Measurements from ENCODE around the gene SMIM22.

The SMIM22 gene

GRCh38 chr16:4814542-4815173 lies 19.5 kb downstream of the SMIM22 start:
- DNase-seq (ENCODE audit: low spot score) = no peak

GRCh38 chr16:4820652-4821051 lies 25.5 kb downstream of the SMIM22 start:
- no peak for DNase-seq (ENCODE audit: low spot score)

DNA sequence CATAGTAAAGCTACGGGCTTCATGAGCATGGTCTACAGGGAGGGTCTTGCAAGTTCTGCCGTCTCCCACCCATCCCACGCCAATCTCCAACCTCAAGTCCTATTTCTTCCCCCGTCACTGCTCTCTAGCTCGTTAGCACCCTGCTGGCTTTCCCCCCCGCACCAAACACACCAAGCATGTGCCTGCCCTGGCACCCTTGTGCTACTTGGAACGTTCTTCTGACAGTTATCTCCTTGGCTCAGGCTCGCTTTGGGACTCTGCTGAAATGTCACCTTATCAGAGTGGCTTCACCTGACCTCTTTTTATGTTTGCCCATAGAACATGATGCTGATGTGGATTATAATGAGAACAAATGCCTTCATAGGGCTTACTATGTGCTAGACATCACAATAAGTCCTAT lies 30.0 kb downstream of the SMIM22 start:
- DNase-seq (ENCODE audit: low spot score) = no peak

GRCh38 chr16:4826526-4826925 lies 31.4 kb downstream of the SMIM22 start:
- no peak for DNase-seq (ENCODE audit: low spot score)

DNA sequence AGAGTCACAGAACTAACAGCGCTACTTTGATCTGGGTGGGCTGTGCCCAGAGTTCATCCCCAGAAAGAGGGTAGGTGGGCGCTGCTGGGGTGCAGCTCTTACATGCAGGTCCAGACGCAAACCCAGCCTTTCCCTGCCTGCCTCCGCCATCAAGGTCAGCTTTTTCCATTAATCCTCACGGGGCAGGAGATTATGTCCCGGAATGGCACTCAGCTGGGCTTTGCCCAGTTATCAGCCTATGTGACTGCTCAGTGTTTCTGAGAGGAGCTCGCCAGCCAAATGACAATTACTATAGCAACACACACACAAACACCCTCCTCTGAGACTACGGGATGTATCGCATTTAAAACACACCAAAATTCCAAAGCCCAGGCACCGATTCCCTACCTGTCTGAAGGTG lies 31.8 kb downstream of the SMIM22 start:
- DNase-seq (ENCODE audit: low spot score) = no peak

- DNase-seq (ENCODE audit: low spot score) = no peak
Observed at GRCh38 chr16:4828567-4829321, 33.6 kb downstream of the SMIM22 start.

GRCh38 chr16:4830408-4830807 lies 35.2 kb downstream of the SMIM22 start:
- DNase-seq (ENCODE audit: low spot score) = no peak

GRCh38 chr16:4831616-4832015 lies 36.4 kb downstream of the SMIM22 start:
- no peak for DNase-seq (ENCODE audit: low spot score)

GRCh38 chr16:4832698-4833343 lies 37.7 kb downstream of the SMIM22 start:
- no peak for DNase-seq (ENCODE audit: low spot score)

DNA sequence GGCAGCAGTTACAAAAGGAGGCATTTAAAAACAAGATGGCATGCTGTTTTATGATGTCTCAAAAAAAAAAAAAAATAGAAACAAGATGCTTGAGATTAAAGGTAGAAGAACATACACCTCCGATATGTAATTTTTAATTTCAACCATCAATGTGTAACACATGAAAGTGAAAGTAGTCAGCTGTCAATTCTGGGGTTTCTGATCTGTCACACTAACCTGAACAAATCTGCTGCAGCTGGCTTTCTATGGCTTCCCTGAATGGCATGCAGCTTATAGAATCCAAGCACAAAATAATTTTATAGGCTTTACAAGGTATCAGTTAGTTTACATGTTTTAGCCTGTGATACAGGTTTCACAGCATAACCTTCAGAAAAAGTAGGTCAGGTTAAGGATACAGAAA lies 38.4 kb downstream of the SMIM22 start:
- no peak for DNase-seq (ENCODE audit: low spot score)

DNA sequence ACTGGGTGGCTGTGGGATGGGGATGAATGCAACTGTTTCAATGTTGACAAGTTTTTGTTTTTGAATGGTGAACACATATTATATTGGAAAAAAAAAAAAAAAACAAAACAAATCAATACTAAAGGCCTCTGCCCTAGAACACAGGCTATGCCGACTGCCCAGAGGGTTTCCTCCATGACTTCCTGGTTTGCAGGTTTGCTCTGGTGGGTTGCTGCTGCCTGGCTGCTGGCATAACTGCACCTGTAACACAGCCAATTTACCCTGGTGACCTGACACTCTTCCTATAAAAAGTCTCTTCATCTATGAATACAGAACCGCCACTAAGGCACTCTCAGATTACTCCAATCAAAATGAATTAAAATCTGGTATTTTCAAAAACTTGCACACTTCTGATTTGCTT lies 41.6 kb downstream of the SMIM22 start:
- no peak for DNase-seq (ENCODE audit: low spot score)

DNA sequence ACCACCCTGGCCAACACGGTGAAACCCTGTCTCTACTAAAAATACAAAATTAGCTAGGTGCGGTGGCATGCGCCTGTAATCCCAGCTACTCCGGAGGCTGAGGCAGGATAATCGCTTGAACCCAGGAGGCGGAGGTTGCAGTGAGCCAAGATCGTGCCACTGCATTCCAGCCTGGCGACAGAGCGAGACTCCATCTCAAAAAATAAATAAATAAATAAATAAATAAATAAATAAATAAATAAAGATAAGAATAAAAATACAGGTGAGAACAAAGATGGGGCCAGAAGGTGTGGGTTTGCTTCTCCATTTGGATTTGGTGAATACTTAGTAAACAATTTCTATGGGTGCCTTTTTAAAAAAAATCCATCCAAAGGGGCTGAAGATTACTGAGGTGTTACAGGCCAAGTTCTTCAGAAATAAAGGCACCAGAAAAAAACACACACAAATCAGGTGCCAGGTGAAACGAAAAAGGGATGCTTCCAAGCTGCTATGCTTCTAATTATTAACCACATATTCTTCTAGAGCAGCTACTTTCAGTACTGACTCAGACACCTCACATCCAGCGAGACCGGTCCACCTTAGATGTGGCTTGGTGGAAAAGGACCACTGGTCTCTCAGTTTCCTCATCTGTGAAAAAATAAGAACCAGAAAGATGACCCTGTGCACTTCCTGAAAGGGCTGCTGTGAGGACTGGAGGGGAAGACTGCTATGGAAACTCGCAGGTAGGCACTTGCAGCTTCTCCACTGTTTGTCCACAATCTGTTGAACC lies 42.7 kb downstream of the SMIM22 start:
- DNase-seq (ENCODE audit: low spot score) = no peak

DNA sequence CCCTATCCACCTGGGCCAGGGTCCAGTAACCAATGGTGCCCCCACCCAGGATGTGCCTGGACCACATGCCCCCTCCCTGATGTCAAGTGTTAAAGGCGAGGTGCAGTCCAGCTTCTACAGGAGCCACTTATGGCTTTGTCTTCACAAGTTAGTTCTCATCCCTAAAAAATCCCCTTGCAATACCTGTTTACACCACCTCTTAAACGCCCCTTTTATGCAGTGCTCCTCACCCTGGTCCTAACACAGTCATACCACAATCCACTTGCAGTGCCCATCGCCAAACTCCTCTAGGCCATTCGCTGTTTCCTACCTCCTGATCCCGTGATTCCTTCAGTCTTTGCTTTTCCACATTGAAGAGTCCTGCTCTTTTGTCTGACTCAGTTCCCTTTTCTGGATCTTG lies 44.8 kb downstream of the SMIM22 start:
- no peak for DNase-seq (ENCODE audit: low spot score)

DNA sequence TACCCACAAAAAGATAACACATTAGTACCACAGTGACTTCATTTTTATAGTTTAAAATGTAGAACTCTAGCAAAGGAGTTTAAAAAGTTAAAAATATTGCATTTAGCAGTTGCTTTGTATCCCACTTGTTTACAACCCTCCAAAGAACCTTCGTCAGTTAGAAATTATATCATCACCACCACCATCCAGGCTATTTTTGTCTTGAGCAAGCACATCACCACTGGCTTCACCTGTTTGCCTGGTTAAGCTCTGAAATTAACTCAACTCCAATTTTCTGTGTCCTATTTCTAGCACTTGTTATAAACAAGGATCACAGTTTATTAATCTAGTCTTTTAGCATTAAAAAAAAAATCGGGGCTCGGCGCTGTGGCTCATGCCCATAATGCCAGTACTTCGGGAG lies 45.8 kb downstream of the SMIM22 start:
- DNase-seq (ENCODE audit: low spot score) = no peak
